DND-41 (cell line): ENCODE measurements around the gene ATIC.
A peak's percentile ranks its signal among the peaks of the same experiment; 100 is the strongest.

Experiments
- ATAC-seq: fragments of 200-7000 bp; cut with Tn5 transposase; 3 replicates; pipeline ENCODE4 v1.9.1; 2021; ENCODE audit warnings: low read depth; ENCODE audit not compliant: insufficient read depth
- DNase-seq: peaks from one replicate; pipeline ENCODE4 v3.0.0-alpha.2; 2020
- H2AFZ ChIP-seq: 2 replicates; pipeline ENCODE4 v1.6.0; 2012; ENCODE audit warnings: low read depth, low read length
- H3K27ac ChIP-seq: 2 replicates; pipeline ENCODE4 v1.5.1; 2012; ENCODE audit warnings: low read length, inconsistent platforms
- H3K27me3 ChIP-seq: fragments of 200-600 bp; sonication (generic); 2 replicates; pipeline ENCODE4 v1.6.0; 2012; ENCODE audit warnings: low read length, mild to moderate bottlenecking, inconsistent platforms; ENCODE audit not compliant: insufficient read depth, poor library complexity
- H3K36me3 ChIP-seq: 2 replicates; pipeline ENCODE4 v1.5.1; 2012; ENCODE audit warnings: low read length, inconsistent platforms; ENCODE audit not compliant: insufficient read depth
- H3K4me1 ChIP-seq: 2 replicates; pipeline ENCODE4 v1.5.1; 2012; ENCODE audit warnings: mild to moderate bottlenecking, low read length; ENCODE audit not compliant: insufficient read depth
- H3K4me2 ChIP-seq: 2 replicates; pipeline ENCODE4 v1.6.0; 2012; ENCODE audit warnings: mild to moderate bottlenecking, moderate library complexity, low read length, inconsistent platforms; ENCODE audit not compliant: insufficient read depth
- H3K4me3 ChIP-seq, 2 experiments: fragments of 200-600 bp in 1 of 2; shearing (Covaris generic) in 1 of 2; 2 replicates each; pipeline ENCODE4 v1.5.1; 2012 to 2016; ENCODE audit warnings: inconsistent platforms in 2 of 2, low read length in 2 of 2, mild to moderate bottlenecking in 2 of 2, low read depth in 1 of 2, moderate library complexity in 1 of 2
- H3K79me2 ChIP-seq: 2 replicates; pipeline ENCODE4 v1.6.0; 2012; ENCODE audit warnings: low read length, inconsistent platforms; ENCODE audit not compliant: insufficient read depth
- H3K9ac ChIP-seq: 2 replicates; pipeline ENCODE4 v1.6.0; 2012; ENCODE audit warnings: low read depth, mild to moderate bottlenecking, inconsistent platforms, low read length, moderate library complexity
- H3K9me3 ChIP-seq: 2 replicates; pipeline ENCODE4 v1.5.1; 2012; ENCODE audit warnings: low read length, moderate library complexity, mild to moderate bottlenecking, inconsistent platforms; ENCODE audit not compliant: insufficient read depth, severe bottlenecking
- H4K20me1 ChIP-seq: 2 replicates; pipeline ENCODE4 v1.6.0; 2012; ENCODE audit warnings: low read length; ENCODE audit not compliant: insufficient read depth
- EZH2 ChIP-seq: IDR thresholded peaks from 3 replicates; pipeline ENCODE4 v1.6.1; 2012; ENCODE audit warnings: borderline replicate concordance, low read depth, mild to moderate bottlenecking, moderate library complexity, low read length, inconsistent platforms; ENCODE audit not compliant: severe bottlenecking
- TF ChIP-seq, protein P1 (sequence below): IDR thresholded peaks from 2 replicates; pipeline ENCODE4 v1.5.1; 2012; ENCODE audit warnings: borderline replicate concordance, low read length, moderate library complexity, mild to moderate bottlenecking; ENCODE audit not compliant: poor library complexity, severe bottlenecking; ENCODE audit errors: extremely low read depth

Gene ATIC

GRCh38 chr2:215269397-215270117 is 42.3 kb upstream of the ATIC start:
- Histone ChIP-seq H3K36me3 (no peaks in the 10 kb centered on the region), H3K9me3 (no peaks in the 10 kb centered on the region), H3K27ac (no peak overlapping the region), H4K20me1 (no peaks in the 10 kb centered on the region), H3K4me3 (no peak overlapping the region), H3K9ac (no peak overlapping the region), H2AFZ (no peak overlapping the region), H3K79me2 (no peaks in the 10 kb centered on the region), H3K4me2 (no peak overlapping the region), H3K4me1 (0 out of 2 replicates have a peak, but pooled peaks cover 6% of the 10 kb centered on the region), H3K27me3 (no peaks in the 10 kb centered on the region)
- TF ChIP-seq, protein P1, sequence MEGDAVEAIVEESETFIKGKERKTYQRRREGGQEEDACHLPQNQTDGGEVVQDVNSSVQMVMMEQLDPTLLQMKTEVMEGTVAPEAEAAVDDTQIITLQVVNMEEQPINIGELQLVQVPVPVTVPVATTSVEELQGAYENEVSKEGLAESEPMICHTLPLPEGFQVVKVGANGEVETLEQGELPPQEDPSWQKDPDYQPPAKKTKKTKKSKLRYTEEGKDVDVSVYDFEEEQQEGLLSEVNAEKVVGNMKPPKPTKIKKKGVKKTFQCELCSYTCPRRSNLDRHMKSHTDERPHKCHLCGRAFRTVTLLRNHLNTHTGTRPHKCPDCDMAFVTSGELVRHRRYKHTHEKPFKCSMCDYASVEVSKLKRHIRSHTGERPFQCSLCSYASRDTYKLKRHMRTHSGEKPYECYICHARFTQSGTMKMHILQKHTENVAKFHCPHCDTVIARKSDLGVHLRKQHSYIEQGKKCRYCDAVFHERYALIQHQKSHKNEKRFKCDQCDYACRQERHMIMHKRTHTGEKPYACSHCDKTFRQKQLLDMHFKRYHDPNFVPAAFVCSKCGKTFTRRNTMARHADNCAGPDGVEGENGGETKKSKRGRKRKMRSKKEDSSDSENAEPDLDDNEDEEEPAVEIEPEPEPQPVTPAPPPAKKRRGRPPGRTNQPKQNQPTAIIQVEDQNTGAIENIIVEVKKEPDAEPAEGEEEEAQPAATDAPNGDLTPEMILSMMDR = peak; percentile 79
- no peak for TF ChIP-seq EZH2
- DNase-seq (peak; percentile 62), ATAC-seq (no peak)

GRCh38 chr2:215270118-215270451 is 41.8 kb upstream of the ATIC start:
- no peak overlapping the region for H3K9ac ChIP-seq
- no peak overlapping the region for H3K27ac ChIP-seq
- H4K20me1 ChIP-seq = no peaks in the 10 kb centered on the region

DNA sequence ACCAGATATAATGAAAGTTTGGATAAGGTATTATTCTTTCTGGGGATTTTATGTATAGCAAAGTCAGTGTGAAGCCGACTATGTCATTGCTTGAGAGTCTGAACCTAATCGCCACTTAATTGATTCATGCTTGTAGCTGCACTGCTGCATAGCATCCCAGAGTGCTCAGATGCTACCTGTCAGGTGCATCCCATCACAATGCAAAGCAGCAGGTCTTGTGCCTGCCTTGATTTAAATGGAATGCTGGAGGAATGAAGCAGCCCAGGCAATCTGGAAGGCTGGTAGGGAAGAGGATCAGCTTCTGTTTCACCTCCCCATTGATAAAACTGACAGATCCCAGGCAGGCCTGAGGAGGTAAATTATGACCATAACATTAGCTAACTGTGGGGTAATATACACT is 40.4 kb upstream of the ATIC start:
- Histone ChIP-seq H3K27ac (no peak overlapping the region), H4K20me1 (no peaks in the 10 kb centered on the region), H3K36me3 (no peaks in the 10 kb centered on the region), H2AFZ (no peak overlapping the region), H3K79me2 (no peaks in the 10 kb centered on the region), H3K4me3 (no peak overlapping the region), H3K4me2 (no peak overlapping the region), H3K9ac (no peak overlapping the region), H3K9me3 (no peaks in the 10 kb centered on the region), H3K4me1 (0 out of 2 replicates have a peak, but pooled peaks cover 6% of the 10 kb centered on the region), H3K27me3 (no peaks in the 10 kb centered on the region)
- ATAC-seq = no peak
- no peak for DNase-seq
- TF ChIP-seq EZH2 = no peak
- TF ChIP-seq, protein P1 = no peak

More at GRCh38 chr2:215270118-215270451, 41.8 kb upstream of the ATIC start:
- Histone ChIP-seq H3K27me3 (no peaks in the 10 kb centered on the region), H3K79me2 (no peaks in the 10 kb centered on the region), H2AFZ (no peak overlapping the region), H3K36me3 (no peaks in the 10 kb centered on the region), H3K4me2 (no peak overlapping the region), H3K9me3 (no peaks in the 10 kb centered on the region), H3K4me3 (no peak overlapping the region), H3K4me1 (0 out of 2 replicates have a peak, but pooled peaks cover 6% of the 10 kb centered on the region)
- ATAC-seq (no peak), DNase-seq (no peak)
- TF ChIP-seq, protein P1 = no peak
- no peak for TF ChIP-seq EZH2
